ENCODE measurements around the gene OR5AK2. TPM values are rescaled to one million over a fixed set of nuclear protein-coding genes. Genes with fewer than 3 reads are reported as not detected.

OR5AK2 gene
- not detected in 2 replicates for total RNA-seq

DNA sequence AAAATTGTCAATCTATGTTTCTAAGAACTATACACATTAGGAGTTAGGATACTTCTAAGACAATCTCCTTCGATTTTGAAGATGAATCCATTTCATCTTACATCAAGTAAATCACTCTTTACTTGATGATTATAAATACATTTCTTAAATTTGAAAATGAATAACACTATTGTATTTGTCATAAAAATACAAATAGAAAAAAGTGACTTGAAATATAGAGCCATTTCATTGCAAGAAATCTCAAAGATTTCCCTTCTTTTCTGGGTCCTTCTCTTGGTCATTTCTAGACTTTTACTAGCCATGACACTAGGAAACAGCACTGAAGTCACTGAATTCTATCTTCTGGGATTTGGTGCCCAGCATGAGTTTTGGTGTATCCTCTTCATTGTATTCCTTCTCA is at the start of gene OR5AK2:
Gene OR5AK2 (plus strand): TSS at position 301 of the 400 bp plus-strand sequence. CDS start 0 bp downstream, at position 301.

Other genes starting within 250 kb of the OR5AK2 start
- not detected in 2 replicates for gene OR9G4, start 240.2 kb upstream of the OR5AK2 start, total RNA-seq
- gene LRRC55, start 193.0 kb downstream of the OR5AK2 start, total RNA-seq = not detected in 2 replicates
- gene APLNR, start 248.3 kb downstream of the OR5AK2 start, total RNA-seq = not detected in 2 replicates

Data from myometrial cell (primary cell).